Measurements from ENCODE around the gene QSOX2.

DNA sequence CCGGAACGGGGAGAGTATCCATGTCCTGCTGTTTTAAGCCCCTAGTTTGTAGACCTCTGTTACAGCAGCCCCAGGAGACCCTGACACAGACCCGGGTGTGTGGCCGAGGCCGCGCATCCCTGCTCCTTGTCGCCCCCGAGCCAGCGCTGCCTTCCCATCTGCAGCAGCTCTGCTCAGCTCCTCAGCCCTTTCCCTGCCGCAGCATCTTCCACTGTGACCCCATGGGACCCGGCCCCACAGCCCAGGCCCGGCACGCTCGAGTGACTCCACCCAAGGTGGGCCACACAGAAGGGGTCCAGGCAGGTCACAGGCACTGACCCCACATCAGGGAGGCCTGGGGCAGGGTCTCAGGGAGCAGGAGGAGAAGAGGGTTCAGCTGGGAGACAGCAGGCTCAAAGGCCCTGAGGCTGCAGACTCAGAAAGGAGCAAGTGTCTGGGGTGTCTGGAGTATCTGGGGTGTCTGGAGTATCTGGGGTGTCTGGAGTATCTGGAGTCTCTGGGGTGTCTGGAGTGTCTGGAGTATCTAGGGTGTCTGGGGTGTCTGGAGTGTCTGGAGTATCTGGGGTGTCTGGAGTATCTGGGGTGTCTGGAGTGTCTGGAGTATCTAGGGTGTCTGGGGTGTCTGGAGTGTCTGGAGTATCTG is 71.8 kb downstream of the QSOX2 start:
- TF ChIP-seq POLR2A (IDR thresholded peaks at IDR 0.05) (no peak), POLR2AphosphoS5 (IDR thresholded peaks at IDR 0.05; ENCODE audit: insufficient read depth in 1 of 2, low read depth in 1 of 2) (no peak)
- TF ChIP-seq, protein P1, sequence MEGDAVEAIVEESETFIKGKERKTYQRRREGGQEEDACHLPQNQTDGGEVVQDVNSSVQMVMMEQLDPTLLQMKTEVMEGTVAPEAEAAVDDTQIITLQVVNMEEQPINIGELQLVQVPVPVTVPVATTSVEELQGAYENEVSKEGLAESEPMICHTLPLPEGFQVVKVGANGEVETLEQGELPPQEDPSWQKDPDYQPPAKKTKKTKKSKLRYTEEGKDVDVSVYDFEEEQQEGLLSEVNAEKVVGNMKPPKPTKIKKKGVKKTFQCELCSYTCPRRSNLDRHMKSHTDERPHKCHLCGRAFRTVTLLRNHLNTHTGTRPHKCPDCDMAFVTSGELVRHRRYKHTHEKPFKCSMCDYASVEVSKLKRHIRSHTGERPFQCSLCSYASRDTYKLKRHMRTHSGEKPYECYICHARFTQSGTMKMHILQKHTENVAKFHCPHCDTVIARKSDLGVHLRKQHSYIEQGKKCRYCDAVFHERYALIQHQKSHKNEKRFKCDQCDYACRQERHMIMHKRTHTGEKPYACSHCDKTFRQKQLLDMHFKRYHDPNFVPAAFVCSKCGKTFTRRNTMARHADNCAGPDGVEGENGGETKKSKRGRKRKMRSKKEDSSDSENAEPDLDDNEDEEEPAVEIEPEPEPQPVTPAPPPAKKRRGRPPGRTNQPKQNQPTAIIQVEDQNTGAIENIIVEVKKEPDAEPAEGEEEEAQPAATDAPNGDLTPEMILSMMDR (IDR thresholded peaks at IDR 0.05): no peak
